Fibroblast of upper back skin (primary cell): ENCODE data around the gene JADE2.
"Not testable (repeated sequence)": the region's sequence is repeated elsewhere in the genome, so short reads cannot be mapped to it uniquely, and the experiment has no call there.

Experiments
- DNase-seq: peaks from one replicate; pipeline ENCODE4 v3.0.0-alpha.2; 2013

The JADE2 gene

DNA sequence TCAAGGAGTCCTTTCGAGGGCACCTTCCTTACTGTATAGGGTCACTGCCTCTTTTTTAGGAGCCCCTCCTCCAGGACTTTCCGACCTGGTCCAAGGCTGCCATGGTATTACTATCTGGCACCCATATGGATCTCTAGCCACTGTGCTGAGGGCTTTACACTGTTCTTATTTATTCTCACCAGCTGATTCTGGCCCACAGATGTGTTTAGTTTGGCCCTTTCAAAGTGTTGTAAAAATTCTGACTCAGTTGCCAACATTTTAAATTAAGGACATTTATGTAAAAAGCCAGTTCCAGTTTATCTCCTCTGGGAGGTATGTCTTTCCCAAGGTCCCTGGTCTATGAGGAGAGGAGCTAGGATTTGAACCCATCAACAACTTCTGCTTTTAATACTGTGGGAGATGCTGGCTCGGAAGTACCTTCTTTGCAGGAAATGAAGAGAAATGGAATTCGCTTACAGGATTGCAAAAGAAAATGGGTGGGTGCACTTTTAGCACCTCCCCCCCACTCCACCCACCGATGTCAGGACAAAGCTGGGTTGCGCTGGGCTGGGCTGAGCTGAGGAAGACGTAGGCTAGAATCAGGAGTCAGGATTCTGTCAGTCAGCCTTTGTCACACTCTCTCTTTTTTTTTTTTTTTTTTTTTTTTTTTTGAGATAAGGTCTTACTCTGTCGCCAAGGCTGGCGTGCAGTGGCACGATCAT is 7.8 kb downstream of the JADE2 start:
- no peak for DNase-seq

DNA sequence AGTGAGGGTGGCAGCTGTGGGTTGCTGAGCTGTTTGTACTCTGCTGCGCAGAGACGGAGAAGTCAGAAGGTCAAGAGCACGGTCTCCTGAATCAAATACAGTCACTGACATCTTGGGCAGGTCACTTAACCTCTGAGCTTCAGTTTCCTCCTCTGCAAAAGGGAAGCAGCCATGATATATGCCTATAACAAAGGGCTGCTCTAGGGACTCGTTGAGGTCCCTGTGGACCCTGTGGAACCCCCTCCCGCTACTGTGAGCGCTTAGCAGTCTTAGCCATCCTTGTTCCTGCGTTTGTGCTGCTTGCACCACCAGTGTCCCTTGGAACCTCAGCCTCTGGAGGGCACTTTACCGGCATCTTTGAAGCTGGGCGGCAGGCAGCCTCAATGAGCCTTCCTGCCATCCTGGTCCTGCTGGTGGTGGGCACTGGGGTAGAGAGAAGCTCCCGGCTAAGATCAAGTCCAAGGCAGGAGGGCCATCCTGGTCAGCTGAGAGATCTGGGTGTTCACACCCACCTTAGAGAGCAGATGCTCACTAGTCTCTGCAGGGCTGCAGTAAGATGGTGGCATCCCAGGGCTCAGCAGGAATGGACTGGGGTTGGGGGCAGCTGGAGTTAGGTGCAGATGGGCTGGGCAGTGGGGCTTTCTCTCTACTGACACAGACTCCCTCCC is 8.7 kb downstream of the JADE2 start:
- DNase-seq, result no peak

DNA sequence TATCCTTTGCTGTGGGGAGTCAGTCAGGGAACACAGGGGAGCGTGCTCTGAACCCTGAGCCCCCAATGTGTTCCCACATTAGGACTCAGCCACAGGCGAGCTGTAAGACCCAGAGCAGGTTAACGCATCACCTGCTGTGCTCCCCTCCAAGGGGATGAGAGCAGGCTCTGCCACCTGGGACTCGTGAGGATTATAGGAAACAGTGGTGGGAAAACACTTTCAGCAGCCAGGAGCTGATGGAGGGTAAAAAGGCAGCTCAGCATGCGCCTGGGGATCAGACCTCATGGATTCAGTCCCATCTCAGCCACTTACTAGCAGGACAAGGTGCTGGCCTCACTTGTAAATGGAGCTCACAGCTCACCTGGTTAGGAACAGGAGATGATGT is 9.2 kb downstream of the JADE2 start:
- no peak for DNase-seq

DNA sequence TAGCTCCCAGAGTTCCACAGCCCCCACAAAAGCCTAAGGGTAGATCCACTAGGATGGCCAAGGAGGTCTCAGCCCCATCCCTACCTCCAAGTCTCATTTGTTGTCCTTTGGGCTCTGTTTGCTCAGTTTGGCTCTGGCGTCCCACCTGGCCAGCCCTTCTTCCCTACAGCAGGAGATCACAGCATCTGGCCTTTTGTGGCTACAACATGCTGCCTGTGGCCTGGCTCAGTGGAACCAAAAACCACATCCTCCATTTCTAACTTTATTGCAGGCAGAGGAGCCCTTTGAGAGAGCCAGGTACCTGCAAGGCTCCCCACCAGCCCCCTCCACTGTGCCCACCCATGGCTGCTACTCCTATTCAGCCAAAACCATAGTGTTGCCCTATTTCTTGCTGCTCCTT is 11.4 kb downstream of the JADE2 start:
- DNase-seq, result no peak

DNA sequence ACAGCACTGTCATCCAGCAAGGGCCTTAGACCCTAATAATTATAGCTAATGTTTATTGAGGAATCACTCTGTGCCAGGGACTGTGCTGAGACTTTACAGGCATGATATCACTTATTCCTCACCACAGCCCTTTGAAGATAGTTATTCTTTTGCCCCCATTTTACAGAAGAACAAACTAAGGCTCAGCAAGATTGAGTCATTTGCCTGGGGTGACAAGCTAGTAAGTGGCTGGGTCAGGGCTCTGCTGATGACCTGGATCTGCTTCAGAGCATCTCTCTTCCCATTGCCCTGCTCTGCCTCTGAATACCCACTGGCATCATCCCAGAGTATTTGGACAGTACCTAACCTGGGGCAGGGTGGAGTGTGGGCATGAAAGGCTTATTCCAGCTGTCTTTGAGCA is 11.8 kb downstream of the JADE2 start:
- DNase-seq, result no peak

DNA sequence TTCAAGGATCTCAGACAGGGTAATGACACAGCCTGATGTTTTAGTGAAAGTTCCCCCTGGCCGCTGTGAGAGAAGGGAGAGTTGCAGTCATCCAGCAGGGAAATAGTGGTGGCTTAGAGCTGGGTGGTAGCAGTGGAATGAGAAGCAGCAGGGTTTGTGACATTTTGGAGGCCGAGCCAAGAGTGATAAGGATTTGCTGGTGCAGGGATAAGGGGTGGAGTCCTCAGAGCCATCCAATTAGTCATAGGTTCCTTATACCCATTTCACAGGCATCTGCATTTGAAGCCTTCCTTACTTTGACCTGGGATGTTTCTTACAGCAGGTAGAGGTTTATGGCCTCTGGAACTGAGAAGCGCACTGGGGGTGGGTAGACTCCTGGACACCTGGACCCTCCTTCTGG is 12.8 kb downstream of the JADE2 start:
- DNase-seq, result no peak

DNA sequence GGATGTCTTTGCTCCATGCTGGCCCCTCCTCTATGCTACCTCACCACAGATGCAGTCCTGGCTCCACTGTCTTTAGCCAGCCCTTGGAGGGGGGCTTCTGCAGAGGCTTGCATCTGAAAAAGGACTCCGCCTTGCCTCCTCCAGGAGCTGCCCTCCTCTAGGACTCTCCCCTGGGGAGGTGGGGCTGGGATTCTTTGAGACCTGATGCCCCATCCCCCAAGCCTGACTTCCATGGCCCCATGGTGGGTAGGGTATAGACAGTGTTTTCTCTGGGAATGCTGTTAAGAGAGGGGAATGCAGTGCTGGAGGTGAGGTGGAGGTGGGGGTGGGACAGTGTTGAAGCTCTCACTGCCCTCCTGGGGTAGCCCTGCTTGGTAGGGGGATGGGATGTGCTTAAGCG is 14.3 kb downstream of the JADE2 start:
- DNase-seq, result no peak

DNA sequence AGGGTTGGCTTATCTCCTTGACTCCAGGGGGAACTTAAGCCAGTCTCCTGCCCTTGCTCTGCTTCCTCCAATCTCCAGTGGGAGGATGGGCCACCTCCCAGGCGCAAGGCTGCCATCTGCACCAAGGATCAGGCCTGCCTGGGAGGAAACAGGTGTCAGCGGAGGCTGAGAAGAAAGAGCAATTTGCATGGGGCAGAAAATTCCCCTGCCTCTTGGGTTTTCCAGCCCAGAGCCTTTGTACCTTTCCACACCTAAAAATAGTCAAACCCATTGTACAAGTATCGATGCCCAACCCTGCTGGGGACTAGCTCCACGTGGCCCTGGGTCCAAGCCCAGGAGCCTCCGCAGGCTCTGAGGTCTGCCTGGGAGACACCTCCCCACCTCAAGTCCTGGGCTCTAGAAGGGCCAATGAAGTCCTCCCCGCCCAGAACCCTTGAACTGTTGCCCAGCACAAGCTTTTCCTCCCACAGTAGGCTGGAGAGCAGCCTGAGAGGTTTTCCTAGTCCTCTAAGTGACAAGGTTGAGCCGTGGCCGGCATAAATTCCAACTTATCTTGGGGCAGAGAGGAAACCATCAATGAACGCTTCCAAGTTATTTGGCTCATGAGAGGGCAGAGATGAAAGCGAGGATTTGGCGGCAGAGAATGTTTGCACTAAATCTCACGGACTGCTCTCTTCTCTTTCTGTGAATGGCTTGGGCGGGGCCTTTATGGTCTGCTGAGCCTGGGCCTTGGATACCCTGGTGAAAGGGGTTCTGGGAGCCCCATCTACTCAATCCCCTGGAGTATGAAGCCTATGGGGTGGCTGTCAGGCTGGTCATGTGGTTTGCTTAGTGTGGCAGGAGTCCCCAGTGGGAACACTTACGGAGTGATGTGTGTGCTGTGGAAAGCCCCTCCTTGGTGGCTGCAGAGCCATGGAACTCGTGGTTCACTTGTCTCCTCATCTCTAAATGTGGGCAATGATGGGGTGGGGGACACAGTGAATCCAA is 15.6 kb downstream of the JADE2 start:
- DNase-seq, result no peak

DNA sequence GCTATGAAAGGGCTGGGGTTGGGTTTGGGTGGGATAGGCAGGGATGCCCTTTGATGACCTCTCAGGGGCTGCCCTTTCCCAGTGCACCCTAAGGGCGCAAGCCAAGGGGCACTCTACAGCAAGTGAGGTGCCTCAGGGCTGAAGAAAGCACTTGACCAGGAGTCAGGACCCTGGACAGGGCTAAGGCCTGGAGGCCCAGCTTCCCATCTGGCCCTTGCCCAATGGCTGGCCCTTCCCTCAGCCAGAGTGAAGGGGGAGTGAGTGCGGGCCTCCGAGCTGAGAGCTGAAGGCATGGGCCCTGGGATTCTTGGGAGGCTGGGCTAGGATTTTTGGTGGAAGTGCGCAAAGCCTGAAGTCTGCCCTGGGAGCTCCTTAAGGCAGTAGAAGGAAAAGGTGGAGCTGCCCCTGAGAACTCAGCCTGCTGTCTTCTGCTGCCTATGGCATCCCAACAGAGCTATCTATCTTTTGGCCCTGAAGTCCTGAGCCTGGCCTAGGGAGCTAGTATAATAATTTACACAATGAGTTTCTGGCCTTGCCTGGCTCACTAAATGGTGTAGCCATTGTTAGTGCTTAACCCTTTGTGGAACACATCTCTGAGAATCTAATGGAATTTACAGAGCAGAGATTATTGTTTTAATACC is 16.4 kb downstream of the JADE2 start:
- peak; percentile 52 for DNase-seq

DNA sequence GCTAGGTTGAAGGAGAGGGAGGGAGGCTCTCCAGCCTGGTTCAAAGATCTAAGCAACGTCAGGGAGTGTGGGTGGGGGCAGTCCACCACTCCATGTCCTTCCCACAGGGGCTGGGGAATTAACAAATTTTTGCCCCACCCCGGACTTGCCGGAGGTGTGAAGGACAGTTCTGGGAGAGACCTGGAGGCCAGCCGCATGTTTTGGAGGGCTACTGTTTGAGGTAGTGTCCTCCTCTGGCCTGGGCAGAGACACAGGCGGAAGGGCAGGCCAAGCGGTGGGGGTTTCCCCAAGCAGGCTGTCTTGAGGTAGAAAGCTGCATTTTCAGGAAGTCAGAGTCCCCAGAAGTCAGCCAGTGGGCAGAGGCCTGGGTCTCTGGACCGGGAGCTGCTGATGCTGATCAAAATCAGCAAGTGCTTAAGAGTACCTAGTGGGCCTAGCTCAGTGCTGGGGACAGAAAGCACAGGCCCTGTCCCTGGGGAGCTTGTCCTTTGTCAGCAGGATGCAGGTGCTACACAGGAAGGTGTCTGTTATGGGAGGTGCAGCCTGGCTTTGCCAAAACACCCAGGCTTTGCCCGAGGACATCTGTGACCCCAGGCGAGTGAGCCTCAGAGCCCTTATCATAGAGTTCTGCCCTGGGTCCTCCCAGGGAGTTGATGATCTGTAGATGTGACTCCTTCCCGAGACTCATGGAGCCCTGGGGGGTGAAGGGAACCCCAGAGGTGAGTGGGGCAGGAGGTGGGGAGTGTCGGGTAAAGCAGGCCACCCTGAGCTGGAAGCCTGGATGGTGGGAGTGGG is 18.5 kb downstream of the JADE2 start:
- no peak for DNase-seq

DNA sequence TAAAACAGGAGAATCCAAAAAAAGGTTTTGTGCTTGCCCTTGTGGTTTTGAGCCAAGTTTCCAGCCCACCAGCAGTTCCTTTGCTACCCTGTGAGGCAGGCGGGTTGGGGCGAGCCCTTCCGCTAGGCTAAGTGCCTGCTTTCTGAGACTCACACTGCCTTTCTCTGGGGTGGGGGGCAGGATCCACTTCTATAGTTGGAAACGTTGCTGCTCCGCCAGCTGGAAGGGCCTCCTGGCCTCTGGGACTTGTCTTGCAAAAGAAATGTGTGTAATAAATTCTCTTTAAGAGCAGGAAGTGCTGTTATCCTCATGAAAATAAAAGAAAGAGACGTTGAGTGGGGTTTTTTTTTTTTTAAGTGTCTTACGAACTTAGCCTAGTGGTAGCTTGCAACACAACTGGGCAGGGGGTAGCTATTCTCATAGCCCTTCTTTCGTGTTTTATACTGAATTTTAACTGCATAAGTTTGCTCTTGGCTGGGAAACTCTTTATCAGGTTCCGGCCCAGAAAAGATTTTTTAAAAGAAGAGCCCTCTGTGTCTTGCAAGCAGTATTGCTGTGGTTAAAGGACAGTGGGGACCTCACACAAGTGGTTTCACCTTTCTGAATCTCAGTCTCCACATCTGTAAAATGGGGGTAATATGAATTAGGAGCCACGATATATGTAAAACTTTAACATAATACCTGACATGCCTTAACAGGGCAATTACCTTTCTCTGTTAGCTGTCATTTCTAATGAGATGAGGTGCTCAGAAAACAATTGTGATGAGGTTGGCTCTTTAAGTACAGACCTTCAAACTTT is 19.8 kb downstream of the JADE2 start:
- DNase-seq, result peak; percentile 70

DNA sequence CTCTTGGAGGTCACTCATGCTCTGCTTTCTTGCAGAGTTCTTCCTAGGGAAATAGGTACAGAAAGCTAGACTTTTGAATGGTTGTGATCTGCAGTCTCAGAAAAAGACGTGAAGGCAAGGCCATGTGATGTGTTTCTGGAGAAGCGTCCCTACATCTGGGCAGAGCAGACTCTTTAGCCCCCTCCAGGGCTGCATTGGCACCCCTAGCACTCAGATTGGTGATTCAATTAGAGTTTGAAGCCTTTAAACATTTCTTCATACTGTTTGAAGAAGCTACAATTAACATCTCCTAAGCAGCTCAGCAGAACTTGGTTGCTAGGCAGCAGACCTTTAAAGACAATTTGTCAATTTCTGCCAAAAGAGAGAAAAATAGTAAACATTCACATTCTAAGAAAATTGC is 21.6 kb downstream of the JADE2 start:
- no peak for DNase-seq

DNA sequence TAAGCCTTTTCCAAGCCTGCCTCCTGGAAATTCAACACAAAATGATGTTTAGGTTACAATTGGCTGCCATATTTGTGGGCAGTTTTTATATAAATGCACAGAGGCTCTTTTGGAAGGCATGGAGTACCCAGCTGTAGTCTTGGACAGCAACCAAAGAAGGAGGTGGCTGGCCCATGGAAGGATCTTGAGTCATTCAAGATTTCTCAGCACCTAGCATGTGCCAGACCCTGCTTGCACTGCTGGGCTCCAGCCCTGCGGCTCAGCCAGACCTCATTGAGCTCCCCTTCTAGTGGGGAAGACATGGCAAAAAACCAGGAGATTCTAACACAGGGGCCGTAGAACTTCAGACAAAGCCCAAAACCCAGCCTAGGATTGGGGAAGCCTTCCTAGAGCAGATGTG is 22.1 kb downstream of the JADE2 start:
- peak; percentile 72 for DNase-seq

DNA sequence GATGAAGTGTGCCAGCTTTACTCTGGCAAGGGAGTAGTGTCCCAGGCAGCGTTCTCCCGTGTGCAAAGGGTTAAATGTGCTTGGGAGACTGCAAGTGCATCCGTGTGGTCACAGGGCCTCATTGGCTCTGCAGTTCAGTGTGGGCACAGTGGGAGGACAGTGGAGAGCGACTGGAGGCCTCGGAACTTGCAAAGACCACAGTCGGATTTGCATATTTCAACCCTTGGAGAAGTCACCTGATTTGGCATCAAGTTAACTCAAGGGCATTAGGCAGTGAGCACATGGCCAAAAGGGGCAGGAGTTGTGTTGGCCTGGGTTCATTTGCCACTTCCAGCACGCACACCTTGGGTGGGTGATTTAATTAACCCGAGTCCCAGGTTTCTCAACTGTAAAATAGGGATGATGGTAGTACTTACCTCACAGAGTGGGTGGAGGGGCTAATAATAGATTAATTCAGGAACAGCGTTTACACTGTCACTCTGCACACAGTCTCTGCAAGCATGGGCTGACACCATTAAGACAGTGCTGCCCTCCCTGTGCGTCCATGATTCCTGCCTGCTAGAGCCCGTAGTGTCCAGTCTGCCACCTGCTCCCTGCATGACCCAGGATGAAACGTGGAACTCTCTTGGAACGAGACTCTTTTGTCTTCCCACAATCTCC is 22.7 kb downstream of the JADE2 start:
- DNase-seq, result no peak

DNA sequence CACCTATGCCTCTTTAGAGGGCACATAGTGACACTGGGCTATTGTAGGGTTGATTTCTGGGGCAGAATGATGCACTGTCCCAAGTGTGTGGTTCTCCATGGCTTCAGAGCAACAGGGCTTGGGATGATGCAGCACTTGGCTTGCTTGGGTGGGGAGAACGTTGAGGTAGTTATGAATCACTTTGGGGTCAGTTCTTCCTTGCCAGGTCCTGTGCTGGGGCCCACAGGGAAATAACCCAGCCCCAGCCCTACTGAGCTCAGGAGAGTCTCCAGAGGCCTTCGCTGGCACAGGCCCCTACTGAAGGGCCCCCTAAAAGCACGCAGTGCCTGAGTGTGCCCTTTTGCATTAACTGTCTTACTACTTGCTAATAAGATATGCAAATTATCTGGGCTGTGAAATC is 24.2 kb downstream of the JADE2 start:
- DNase-seq, result peak; percentile 46

DNA sequence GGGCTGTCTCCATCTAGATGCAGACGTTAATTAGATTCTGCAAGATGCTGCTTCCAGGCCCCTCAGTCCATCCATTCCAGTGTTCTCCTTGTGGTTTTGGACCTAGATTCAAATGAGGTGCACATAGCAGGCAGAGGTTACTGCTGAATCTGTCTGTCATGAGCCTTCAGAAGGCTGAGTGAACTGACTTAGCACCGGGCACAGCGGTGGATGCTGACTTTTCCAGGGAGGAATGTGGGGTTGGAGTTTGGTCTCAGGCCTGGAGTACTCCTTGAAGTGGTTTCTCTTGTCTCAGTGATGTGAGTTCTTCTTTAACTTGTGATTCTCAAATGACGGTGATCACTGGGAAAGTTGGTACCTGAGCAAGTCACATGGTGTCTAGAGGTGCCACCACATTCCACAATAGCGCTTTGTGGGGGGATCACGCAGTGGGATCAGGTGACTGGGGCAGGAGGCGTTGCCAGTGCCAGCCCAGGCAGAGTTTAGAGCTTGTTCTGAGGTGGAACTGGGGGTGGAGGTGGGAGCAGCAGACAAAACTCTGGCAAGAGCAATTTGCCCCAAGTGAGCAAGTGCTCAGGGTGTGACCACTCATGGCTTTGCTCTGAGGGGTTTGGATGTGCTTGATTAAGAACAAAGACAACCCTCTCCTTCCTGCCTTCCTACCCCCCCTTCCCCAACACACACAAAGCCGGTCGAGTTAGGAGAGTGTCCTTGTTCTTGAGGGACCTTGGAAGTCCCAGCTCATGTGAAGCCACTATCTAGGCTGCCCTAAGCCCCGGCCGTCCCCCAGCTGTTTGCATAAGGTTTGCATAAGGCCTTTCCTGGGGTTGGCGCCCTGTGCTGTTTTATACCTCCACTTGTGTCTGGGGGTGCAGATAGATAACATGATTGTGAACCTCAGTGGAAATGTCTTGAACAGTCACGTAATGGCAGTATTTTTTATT is 25.1 kb downstream of the JADE2 start:
- DNase-seq, result peak; percentile 54

DNA sequence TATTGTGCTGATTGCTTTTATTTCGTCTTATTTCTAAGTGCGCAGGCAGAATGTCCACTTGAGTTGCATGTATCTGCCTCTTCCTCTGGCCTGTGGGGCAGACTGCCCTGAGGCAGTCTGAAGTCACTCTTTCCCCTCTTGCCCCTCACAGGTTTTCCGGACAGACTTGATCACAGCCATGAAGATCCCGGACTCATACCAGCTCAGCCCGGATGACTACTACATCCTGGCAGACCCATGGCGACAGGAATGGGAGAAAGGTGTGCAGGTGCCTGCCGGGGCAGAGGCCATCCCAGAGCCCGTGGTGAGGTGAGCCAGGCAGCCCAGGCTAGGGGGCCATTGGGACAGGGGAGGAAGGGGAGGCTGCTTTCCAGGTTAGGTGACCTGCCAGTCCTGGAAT is 26.4 kb downstream of the JADE2 start:
- no peak for DNase-seq

DNA sequence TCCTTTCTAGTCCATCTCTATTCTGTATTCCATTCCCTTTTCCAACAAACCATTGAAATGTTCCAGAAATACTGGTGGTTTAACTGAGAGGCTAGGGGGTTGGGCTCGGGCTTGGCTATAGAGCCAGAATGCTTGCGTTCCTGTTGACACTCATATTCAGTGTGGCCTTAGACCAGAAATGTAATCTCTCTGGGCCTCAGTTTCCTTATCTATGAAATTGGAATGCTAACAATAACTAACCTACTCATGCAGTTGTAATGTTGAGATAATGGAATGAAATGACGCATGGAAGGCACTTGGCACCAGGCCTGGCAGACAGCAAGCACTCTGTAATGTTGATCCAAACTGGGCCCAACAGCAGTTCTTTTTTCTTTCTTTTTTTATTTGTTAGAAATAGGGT is 26.8 kb downstream of the JADE2 start:
- DNase-seq, result peak; percentile 92

DNA sequence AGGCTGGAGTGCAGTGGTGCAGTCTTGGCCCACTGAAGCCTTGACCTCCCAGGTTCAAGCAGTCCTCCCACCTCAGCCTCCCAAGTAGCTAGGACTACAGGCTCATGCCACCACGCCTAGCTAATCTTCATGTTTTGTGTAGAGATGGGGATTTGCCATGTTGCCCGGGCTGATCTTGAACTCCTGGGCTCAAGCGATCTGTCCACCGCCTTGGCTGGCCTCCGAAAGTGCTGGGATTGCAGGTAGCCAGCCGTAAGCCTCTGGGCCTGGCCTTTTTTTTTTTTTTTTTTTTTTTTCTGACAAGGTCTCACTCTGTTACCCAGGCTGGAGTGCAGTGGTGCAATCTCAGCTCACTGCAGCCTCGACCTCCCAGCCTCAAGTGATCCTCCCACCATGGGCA is 27.2 kb downstream of the JADE2 start:
- not testable (repeated sequence) for DNase-seq

DNA sequence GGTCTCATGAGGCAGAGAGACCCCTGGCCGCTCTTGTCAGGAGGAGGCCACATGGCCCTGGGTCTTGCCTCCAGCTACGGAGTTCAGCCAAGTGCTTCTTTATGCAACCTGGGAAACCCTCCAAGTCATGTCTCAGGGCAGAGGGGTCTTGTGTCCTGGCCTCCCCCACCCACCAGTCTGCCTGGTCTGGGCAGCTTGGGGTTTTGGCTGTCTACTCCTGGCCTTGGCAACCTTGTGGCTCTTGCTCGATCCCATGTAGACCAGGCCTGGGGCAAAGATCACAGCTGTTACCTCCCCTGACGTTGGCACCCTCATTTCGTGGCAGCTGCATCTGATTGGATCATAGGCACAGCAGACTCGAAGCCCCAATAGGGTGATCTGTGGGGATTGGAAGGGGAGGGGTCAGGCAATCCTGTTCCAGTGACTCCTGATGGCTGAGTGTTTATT is 28.4 kb downstream of the JADE2 start:
- DNase-seq, result no peak
